Inflammatory macrophage treated with lipopolysaccharide for 1 hour (primary cell): Measurements from ENCODE around the gene MED13.
"Not testable (repeated sequence)": the region's sequence is repeated elsewhere in the genome, so short reads cannot be mapped to it uniquely, and the experiment has no call there.

Experiments used
- DNase-seq, 2 donors: peaks; one replicate each; pipeline ENCODE4 v3.0.0-alpha.2; 2020 to 2022

MED13 gene

DNA sequence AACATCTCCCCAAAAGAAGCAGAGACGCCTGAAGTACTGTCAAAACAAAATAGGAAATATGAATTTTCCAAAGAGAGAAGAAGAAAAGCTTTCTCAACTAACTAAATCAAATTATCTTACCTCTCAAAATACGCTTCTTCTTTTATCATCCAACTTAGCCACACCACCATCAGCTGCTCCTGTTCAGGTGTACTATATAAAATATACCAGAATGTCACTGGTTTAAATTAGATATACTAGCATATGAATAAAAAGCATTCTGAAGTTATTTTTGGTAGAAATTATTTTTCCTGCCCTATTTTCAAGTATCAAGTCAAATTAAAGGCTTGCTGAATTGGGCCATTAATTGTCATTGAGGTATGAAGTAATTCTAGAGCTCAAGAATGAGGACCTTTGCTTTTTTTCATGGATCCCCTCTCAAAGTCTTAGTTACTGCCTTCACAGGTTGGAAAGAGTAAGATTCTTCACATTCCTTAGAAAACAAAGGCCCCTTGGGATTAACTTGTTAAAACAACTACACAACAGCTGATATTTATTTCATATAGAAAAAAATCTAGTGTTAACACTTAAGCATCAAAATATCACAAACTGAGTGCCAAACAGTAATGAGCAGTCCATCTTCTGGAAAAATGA lies 167.4 kb downstream of the MED13 start:
- no peak for DNase-seq

DNA sequence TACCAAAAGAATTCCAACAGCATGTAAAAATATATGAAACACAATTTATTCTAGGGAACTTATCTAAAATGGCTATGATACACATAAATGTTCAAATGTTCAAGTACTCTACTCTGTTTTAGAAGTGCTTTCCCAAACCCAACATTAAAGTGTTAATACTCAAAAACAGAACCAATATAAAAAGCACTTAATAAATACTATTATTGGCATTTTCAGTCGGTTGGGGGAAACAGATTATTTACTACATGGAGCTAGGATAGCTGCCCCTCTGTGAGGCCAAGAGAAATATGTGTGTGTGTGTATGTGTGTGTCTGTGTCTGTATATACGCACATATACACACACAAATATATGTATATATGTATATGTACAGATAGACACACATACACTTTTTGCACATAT lies 169.7 kb downstream of the MED13 start:
- DNase-seq = no peak

DNA sequence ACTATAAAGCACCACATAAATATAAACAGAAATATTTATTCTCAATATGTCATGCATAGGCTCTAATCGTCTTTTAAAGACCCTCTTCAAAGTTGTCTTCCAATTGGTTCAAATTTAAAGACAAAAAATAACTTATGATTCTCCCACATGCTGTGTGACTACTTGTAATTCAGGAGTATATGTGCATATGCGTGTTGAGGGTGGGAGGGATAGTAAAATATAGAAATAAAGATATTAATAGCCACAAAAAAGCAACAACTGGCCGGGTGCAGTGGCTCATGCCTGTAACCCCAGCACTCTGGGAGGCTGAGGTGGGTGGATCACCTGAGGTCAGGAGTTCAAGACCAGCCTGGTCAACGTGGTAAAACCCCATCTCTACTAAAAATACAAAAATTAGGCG lies 170.8 kb downstream of the MED13 start:
- not testable (repeated sequence) for DNase-seq
